ENCODE results near the gene DDA1. TPM values are rescaled to one million over a fixed set of nuclear protein-coding genes. Genes with fewer than 3 reads are reported as not detected.

DDA1 gene
- total and polyA plus RNA-seq, 10 of the 15 experiments (the other 5 are each of a cell fraction or from before 2014, with no cell fraction given): 0.76 to 71.0 (median 39.4) TPM

- TF ChIP-seq POLR2AphosphoS2 (IDR thresholded peaks at IDR 0.05; ENCODE audit: low read depth, low read length): no peak
- TF ChIP-seq IKZF1 (conservative IDR thresholded peaks at IDR 0.05): peak; percentile 85
- no peak for TF ChIP-seq SUZ12 (IDR thresholded peaks at IDR 0.05; ENCODE audit: unreplicated experiment)
- peak; percentile 89 for TF ChIP-seq NR2F1 (conservative IDR thresholded peaks at IDR 0.05)
- no peak; the same call in none of the 2 replicates for TF ChIP-seq USF2 (IDR thresholded peaks at IDR 0.05; ENCODE audit: borderline replicate concordance, low read depth, low read length)
- TF ChIP-seq MTA2 (IDR thresholded peaks at IDR 0.05; ENCODE audit: low read depth): peak; percentile 34; the same call in 1 of the 2 replicates
- no peak for TF ChIP-seq ZBED1 (IDR thresholded peaks at IDR 0.05; ENCODE audit: borderline replicate concordance)
- TF ChIP-seq FOS (IDR thresholded peaks at IDR 0.05; ENCODE audit: borderline replicate concordance, extremely low read depth, insufficient read length): no peak
- TF ChIP-seq MYC (IDR thresholded peaks at IDR 0.05; ENCODE audit: insufficient read depth, insufficient read length, insufficient replicate concordance, low read length, severe bottlenecking): no peak
- TF ChIP-seq BACH1 (IDR thresholded peaks at IDR 0.05; ENCODE audit: borderline replicate concordance): peak; percentile 57; the same call in 1 of the 2 replicates
- no peak for TF ChIP-seq SUPT20H (IDR thresholded peaks at IDR 0.05; ENCODE audit: borderline replicate concordance, control insufficient read depth, low read depth, low read length)
- TF ChIP-seq NKRF (conservative IDR thresholded peaks at IDR 0.05): no peak; the same call in none of the 2 replicates
- TF ChIP-seq RAD21 (IDR thresholded peaks at IDR 0.05; ENCODE audit: insufficient read depth, low read depth, low read length): peak; percentile 36; the same call in 1 of the 2 replicates
- 0 out of 2 replicates have a peak, but pooled peaks have one; percentile 16 for TF ChIP-seq IRF4 (IDR thresholded peaks at IDR 0.05; ENCODE audit: low read depth, low read length)
- peak; percentile 82 for TF ChIP-seq NRF1 (conservative IDR thresholded peaks at IDR 0.05; ENCODE audit: low read depth, low read length)
- TF ChIP-seq E2F8 (IDR thresholded peaks at IDR 0.05; ENCODE audit: low read depth, partially characterized antibody): no peak
- 0 out of 2 replicates have a peak, but pooled peaks have one; percentile 43 for TF ChIP-seq STAT1 (conservative IDR thresholded peaks at IDR 0.05)
- TF ChIP-seq ATF3 (IDR thresholded peaks at IDR 0.05; ENCODE audit: borderline replicate concordance, extremely low read depth, low read depth, low read length): 0 out of 2 replicates have a peak, but pooled peaks have one; percentile 31
- no peak for TF ChIP-seq NFYA (IDR thresholded peaks at IDR 0.05; ENCODE audit: borderline replicate concordance, low read depth, low read length)
- TF ChIP-seq NR2C2 (IDR thresholded peaks at IDR 0.05; ENCODE audit: borderline replicate concordance, control insufficient read depth, insufficient read length, low read depth): no peak
Measured at GRCh38 chr19:17305517-17306284, 3.7 kb upstream of the DDA1 start, which contains the start of gene MRPL34 (continued).

Measured in GM12878 (cell line).